Measurements from ENCODE around the gene KPNB1. TPM values are rescaled to one million over a fixed set of nuclear protein-coding genes. Genes with fewer than 3 reads are reported as not detected.

Gene KPNB1
- total RNA-seq, 4 donors from 2014 or later, result 164 to 205 (median 181) TPM

DNA sequence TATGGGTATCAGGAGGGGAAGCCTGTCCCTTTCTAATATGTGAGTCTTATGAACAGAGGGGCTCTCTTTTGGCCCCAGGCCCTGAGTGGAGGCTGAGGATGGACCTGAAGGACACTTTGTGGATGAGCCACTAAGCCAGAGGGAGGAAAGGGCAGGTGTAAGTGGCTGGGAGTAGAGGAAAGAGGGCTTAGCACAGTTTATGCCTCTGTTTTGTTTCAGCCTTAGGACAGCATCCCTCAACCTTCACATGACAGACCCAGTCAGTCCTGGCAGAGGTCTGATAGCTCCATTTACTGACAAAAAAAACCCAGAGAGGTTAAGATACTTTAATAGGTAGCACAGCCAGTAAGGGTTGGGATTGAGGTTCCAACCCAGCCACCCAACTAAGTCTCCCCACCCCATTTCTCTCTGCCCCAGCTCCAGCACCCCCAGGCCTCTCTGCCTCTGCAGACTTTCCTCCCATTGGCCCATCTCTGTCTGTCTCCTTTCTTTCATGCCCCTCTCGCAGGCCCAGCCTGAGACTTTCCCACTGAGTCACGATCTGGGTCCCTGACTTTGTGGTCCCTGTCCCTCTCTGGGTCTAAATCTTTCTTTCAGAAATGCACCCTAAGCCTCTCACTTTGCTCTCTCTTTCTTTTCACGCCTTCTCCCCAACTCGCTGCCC lies 78.6 kb downstream of the KPNB1 start:
- H3K4me1 ChIP-seq, result peaks cover 0 to 7% (median 6%) of the 10 kb centered on the region in 4 donors
- no peak overlapping the region for H3K4me3 ChIP-seq
- H3K9me3 ChIP-seq, result no peaks in the 10 kb centered on the region
- no peak for DNase-seq (ENCODE audit: low spot score in 2 of 2)
- H3K27me3 ChIP-seq, result peaks cover 0 to 81% of the 10 kb centered on the region in 2 donors
- no peaks in the 10 kb centered on the region for H3K36me3 ChIP-seq
- no peak overlapping the region for H3K27ac ChIP-seq
- TF ChIP-seq POLR2A (IDR thresholded peaks at IDR 0.05) (no peak), EP300 (IDR thresholded peaks at IDR 0.05) (no peak)
- TF ChIP-seq, protein P1, sequence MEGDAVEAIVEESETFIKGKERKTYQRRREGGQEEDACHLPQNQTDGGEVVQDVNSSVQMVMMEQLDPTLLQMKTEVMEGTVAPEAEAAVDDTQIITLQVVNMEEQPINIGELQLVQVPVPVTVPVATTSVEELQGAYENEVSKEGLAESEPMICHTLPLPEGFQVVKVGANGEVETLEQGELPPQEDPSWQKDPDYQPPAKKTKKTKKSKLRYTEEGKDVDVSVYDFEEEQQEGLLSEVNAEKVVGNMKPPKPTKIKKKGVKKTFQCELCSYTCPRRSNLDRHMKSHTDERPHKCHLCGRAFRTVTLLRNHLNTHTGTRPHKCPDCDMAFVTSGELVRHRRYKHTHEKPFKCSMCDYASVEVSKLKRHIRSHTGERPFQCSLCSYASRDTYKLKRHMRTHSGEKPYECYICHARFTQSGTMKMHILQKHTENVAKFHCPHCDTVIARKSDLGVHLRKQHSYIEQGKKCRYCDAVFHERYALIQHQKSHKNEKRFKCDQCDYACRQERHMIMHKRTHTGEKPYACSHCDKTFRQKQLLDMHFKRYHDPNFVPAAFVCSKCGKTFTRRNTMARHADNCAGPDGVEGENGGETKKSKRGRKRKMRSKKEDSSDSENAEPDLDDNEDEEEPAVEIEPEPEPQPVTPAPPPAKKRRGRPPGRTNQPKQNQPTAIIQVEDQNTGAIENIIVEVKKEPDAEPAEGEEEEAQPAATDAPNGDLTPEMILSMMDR (IDR thresholded peaks at IDR 0.05), result no peak
- 81 to 84% methylated on average over 4 of the region's 4 CpGs for WGBS, 2 donors

DNA sequence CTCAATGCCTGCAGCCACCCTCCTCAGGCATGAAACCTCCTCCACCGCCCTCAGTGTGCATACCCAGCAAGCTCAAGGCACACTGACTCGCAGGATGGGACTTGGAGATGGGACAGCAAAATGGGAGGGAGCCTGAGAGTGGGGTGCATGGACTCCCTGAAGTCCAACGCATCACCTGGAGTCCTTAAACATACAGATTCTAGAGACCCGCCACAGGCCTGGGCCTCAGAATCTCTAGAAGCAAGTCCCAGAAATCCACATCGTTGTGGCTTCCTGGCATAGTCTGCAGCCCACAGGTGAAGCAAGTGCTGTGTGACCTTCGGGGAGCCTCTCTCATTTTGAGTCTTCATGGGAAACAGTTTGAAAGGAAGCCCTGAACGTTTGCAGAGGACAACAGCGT lies 79.8 kb downstream of the KPNB1 start:
- DNase-seq (ENCODE audit: low spot score in 2 of 2), result no peak
- H3K27me3 ChIP-seq, result peaks cover 0 to 80% of the 10 kb centered on the region in 2 donors
- WGBS, 2 donors, result 73 to 75% methylated on average over 8 of the region's 8 CpGs
- no peak for TF ChIP-seq EP300 (IDR thresholded peaks at IDR 0.05)
- no peak for TF ChIP-seq POLR2A (IDR thresholded peaks at IDR 0.05)
- TF ChIP-seq, protein P1 (IDR thresholded peaks at IDR 0.05), result no peak
- H3K4me3 ChIP-seq, result no peak overlapping the region
- H3K4me1 ChIP-seq, result peaks cover 0 to 16% (median 9%) of the 10 kb centered on the region in 4 donors
- no peaks in the 10 kb centered on the region for H3K36me3 ChIP-seq
- no peak overlapping the region for H3K27ac ChIP-seq
- no peaks in the 10 kb centered on the region for H3K9me3 ChIP-seq

DNA sequence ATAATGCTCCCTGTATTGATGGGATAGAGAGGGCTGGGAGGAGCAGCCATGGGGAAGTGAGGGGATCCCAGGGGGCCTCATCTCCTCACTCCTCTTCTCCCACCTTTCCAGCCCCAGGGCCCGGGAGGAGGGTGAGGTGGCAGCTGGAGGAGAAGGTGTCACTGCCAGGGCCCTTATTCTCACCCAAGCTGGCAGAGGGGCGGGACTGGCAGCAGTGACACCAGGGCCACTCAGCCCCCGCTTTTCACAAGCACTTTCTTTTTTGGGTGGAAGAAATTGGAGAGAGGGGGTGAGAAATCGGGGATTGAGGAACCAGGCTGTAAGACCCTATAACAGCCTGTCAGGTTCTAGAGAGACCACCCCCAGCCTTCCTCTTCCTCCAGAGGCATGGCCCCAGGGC lies 81.0 kb downstream of the KPNB1 start:
- TF ChIP-seq, protein P1 (IDR thresholded peaks at IDR 0.05), result no peak
- no peak for TF ChIP-seq POLR2A (IDR thresholded peaks at IDR 0.05)
- H3K4me3 ChIP-seq, result no peak overlapping the region
- H3K4me1 ChIP-seq, result peaks cover 0 to 16% (median 9%) of the 10 kb centered on the region in 4 donors
- peaks cover 0 to 79% of the 10 kb centered on the region in 2 donors for H3K27me3 ChIP-seq
- no peak for DNase-seq (ENCODE audit: low spot score in 2 of 2)
- no peaks in the 10 kb centered on the region for H3K36me3 ChIP-seq
- no peaks in the 10 kb centered on the region for H3K9me3 ChIP-seq
- no peak overlapping the region for H3K27ac ChIP-seq
- 82 to 93% methylated on average over 4 of the region's 4 CpGs for WGBS, 2 donors

DNA sequence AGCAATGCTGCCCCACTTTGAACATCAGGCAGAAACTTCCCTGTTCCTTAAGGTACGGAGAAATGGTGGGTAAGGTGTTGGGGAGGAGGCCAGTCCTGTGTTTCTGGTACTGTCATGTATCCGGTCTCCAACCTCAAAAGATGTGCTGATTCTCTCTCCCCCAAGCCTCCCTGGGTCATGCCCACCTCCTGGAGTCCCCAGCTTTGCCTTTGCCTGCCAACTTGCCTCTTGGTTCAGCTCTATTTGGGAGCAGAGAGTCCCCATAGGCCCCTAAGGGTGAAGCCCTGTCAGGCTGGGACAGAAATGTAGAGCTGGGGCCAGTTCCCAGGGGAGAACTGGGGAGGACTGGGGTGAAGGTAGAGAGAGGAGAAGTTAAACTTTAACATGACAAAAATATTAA lies 81.7 kb downstream of the KPNB1 start:
- H3K4me3 ChIP-seq, result no peak overlapping the region
- no peaks in the 10 kb centered on the region for H3K9me3 ChIP-seq
- peaks cover 0 to 76% of the 10 kb centered on the region in 2 donors for H3K27me3 ChIP-seq
- no peak overlapping the region for H3K27ac ChIP-seq
- no peak for DNase-seq (ENCODE audit: low spot score in 2 of 2)
- 83 to 86% methylated on average over 2 of the region's 2 CpGs for WGBS, 2 donors
- H3K36me3 ChIP-seq, result no peaks in the 10 kb centered on the region
- TF ChIP-seq, protein P1 (IDR thresholded peaks at IDR 0.05), result no peak
- TF ChIP-seq EP300 (IDR thresholded peaks at IDR 0.05) (no peak), POLR2A (IDR thresholded peaks at IDR 0.05) (no peak)
- H3K4me1 ChIP-seq, result peaks cover 0 to 16% (median 9%) of the 10 kb centered on the region in 4 donors

DNA sequence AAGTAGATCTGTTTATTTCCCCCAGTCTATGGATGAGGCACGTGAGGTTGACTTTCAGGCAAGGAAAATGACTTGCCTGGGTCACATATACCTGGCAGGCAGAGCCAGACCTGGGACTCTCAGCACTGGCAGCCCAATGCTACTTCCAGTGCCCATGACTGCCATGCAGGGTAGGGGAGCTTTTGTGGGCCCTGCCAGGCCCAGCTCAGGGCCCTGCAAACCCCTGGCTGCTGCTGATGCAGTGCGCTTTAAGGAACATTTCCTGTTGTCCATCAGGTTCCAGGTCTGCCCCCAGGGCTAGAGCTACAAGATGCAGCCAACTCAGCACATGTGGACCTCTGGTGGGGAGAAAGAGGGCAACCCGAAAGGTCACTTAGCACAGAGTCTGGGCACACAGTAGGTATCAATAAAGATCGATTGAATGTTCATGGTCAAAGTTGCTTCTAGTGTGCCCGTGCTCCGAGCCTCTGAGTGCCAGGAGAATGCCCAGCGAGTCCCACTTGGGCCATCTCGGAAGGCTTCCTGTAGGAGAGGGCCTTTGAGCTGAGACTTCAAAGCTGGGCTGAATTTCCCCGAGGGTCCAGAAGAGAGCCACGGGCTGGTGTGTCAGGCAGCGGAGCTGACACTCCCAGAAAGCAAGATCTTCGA lies 82.8 kb downstream of the KPNB1 start:
- Histone ChIP-seq H3K27ac (no peak overlapping the region), H3K36me3 (no peaks in the 10 kb centered on the region), H3K27me3 (peaks cover 0 to 68% of the 10 kb centered on the region in 2 donors), H3K4me3 (peak overlapping the region in 1 of 4 donors; percentile 43), H3K9me3 (no peaks in the 10 kb centered on the region), H3K4me1 (peaks cover 0 to 16% (median 9%) of the 10 kb centered on the region in 4 donors)
- 50 to 58% methylated on average over 10 to 12 of the region's 12 CpGs for WGBS, 2 donors
- DNase-seq (ENCODE audit: low spot score in 2 of 2), result no peak
- TF ChIP-seq, protein P1 (IDR thresholded peaks at IDR 0.05), result no peak
- TF ChIP-seq EP300 (IDR thresholded peaks at IDR 0.05), result no peak
- TF ChIP-seq POLR2A (IDR thresholded peaks at IDR 0.05), result no peak

All from tibial nerve (tissue), 4 donors.